ENCODE data around the gene ZNF207. TPM values are rescaled to one million over a fixed set of nuclear protein-coding genes. Genes with fewer than 3 reads are reported as not detected.

Gene ZNF207
- total and polyA plus RNA-seq, 2 donors (not counting 1 experiment from before 2014, with no cell fraction given), result 135 to 314 TPM

DNA sequence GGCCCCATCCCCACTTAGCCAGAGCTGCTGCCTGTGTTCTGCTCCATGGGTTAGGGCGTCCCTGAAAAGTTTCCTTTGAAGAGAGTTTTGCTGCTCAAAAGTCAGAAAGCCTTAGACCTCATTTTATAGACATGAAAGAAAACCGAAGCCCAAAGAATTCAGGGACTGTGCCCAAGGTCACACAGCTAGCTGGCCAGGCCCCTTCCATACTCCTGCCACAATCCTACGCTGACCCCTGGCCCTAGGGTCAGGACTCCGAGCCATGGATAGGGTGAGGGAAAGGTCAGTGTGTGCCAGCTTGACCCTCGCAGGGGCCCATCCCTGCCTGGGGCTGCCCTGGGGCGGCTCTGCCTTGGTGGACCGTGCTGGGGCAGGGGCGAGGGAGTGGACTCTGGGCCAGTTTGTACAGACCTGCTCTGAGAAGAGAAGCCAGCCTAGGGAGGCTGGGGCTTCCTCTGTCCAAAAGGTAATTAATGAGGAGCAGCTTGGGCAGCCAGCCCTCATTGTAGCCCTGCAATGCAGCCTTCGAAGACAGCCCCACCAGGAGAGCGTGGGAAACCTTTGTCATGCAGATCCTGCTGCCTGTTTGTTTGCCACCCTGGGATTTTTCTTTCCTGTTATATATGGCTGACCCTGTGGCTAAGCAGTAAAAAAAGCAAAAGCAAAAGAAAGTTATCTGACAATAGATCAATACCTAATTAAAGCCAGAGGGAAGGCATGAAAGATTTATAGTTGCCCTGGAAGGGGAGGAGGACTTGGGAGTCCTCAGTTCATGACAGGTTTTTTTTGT is 46.9 kb upstream of the ZNF207 start:
- ATAC-seq (ENCODE audit: low read depth) (no peak), DNase-seq (no peak)
- Histone ChIP-seq H3K4me1 (ENCODE audit: control insufficient read depth in 2 of 2, insufficient read depth in 2 of 2, low read length in 2 of 2) (no peaks in the 10 kb centered on the region), H3K9me3 (ENCODE audit: control extremely low read depth in 1 of 3, control insufficient read depth in 2 of 3, insufficient read depth in 1 of 3, low read length in 2 of 3) (no peaks in the 10 kb centered on the region), H3K4me3 (ENCODE audit: control extremely low read depth in 1 of 5, extremely low read depth in 1 of 5, insufficient read depth in 1 of 5, low read depth in 2 of 5, low read length in 4 of 5) (no peak overlapping the region), H3K36me3 (replicated peaks in 1 of 2; ENCODE audit: control extremely low read depth in 1 of 2, control insufficient read depth in 1 of 2, extremely low read depth in 1 of 2, insufficient read depth in 2 of 2, low read length in 1 of 2) (no peaks in the 10 kb centered on the region), H3K4me2 (replicated peaks; ENCODE audit: low read depth, low read length, poor library complexity, severe bottlenecking) (no peak overlapping the region), H3K27me3 (replicated peaks in 1 of 4; ENCODE audit: control extremely low read depth in 1 of 4, control insufficient read depth in 3 of 4, insufficient read depth in 4 of 4, low read length in 3 of 4) (no peaks in the 10 kb centered on the region), H3K27ac (ENCODE audit: low read length in 2 of 2) (no peak overlapping the region), H3K9ac (ENCODE audit: low read length) (no peak overlapping the region), H4K20me1 (ENCODE audit: control insufficient read depth, insufficient read depth, low read length, poor library complexity, severe bottlenecking) (no peaks in the 10 kb centered on the region), H2AFZ (ENCODE audit: insufficient read depth, low read depth, low read length, poor library complexity, severe bottlenecking) (no peak overlapping the region), H3K79me2 (ENCODE audit: control insufficient read depth, insufficient read depth, low read length) (no peaks in the 10 kb centered on the region)
- Mint-ChIP-seq H3K4me1 (no peaks in the 10 kb centered on the region), H3K4me3 (no peak overlapping the region), H3K27ac (no peak overlapping the region), H3K27me3 (peaks cover 16% of the 10 kb centered on the region), H3K9me3 (ENCODE audit: insufficient read depth) (no peaks in the 10 kb centered on the region)
- intact Hi-C loops (cut with micrococcal nuclease), result no loop called here
- ChIA-PET CTCF (no interaction called here), POLR2A (no interaction called here)
- 97% methylated on average over 10 of the region's 10 CpGs for WGBS (ENCODE audit: insufficient coverage)
- TF ChIP-seq, protein P1, sequence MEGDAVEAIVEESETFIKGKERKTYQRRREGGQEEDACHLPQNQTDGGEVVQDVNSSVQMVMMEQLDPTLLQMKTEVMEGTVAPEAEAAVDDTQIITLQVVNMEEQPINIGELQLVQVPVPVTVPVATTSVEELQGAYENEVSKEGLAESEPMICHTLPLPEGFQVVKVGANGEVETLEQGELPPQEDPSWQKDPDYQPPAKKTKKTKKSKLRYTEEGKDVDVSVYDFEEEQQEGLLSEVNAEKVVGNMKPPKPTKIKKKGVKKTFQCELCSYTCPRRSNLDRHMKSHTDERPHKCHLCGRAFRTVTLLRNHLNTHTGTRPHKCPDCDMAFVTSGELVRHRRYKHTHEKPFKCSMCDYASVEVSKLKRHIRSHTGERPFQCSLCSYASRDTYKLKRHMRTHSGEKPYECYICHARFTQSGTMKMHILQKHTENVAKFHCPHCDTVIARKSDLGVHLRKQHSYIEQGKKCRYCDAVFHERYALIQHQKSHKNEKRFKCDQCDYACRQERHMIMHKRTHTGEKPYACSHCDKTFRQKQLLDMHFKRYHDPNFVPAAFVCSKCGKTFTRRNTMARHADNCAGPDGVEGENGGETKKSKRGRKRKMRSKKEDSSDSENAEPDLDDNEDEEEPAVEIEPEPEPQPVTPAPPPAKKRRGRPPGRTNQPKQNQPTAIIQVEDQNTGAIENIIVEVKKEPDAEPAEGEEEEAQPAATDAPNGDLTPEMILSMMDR (IDR thresholded peaks at IDR 0.05), result no peak
- no peak for TF ChIP-seq EZH2 (IDR thresholded peaks at IDR 0.05; ENCODE audit: borderline replicate concordance, insufficient read depth, low read depth, low read length, poor library complexity, severe bottlenecking)

DNA sequence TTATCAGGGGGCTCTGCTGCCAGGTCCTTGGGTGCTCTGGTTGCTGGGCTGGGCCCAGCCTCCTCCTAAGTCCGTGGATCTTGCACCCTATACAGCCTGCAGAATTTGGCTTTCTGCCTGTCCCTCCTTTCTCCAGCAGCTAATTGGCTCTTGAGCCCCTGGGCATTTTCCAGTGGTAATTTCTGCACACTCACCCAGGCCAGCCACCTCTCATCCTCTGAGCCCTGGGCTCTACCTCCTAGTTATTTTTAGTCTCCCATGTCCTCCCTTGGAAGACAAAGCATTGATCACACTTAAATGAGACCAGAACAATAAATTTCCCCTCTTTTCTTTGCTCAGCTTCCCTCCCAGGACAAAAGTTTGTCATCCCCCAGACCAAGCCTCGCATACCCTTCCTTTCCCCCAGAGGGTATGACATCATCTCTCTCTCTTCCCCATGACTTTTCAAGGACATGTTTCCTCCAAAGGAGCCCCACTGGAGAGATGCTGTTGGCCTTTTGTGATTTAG is 46.1 kb upstream of the ZNF207 start:
- ChIA-PET POLR2A (no interaction called here), CTCF (no interaction called here)
- intact Hi-C loops (cut with micrococcal nuclease), result no loop called here
- no peaks in the 10 kb centered on the region for H3K4me1 ChIP-seq (ENCODE audit: control insufficient read depth in 2 of 2, insufficient read depth in 2 of 2, low read length in 2 of 2)
- ATAC-seq (ENCODE audit: low read depth), result no peak
- no peak overlapping the region for H3K27ac ChIP-seq (ENCODE audit: low read length in 2 of 2)
- no peaks in the 10 kb centered on the region for H3K4me1 Mint-ChIP-seq
- H3K4me3 Mint-ChIP-seq, result no peak overlapping the region
- 60% methylated on average over 1 of the region's 2 CpGs for WGBS (ENCODE audit: insufficient coverage)
- no peak for DNase-seq
- no peaks in the 10 kb centered on the region for H3K9me3 Mint-ChIP-seq (ENCODE audit: insufficient read depth)
- no peaks in the 10 kb centered on the region for H4K20me1 ChIP-seq (ENCODE audit: control insufficient read depth, insufficient read depth, low read length, poor library complexity, severe bottlenecking)
- peaks cover 13% of the 10 kb centered on the region for H3K27me3 Mint-ChIP-seq
- no peaks in the 10 kb centered on the region for H3K9me3 ChIP-seq (ENCODE audit: control extremely low read depth in 1 of 3, control insufficient read depth in 2 of 3, insufficient read depth in 1 of 3, low read length in 2 of 3)
- no peak overlapping the region for H3K4me2 ChIP-seq (replicated peaks; ENCODE audit: low read depth, low read length, poor library complexity, severe bottlenecking)
- H2AFZ ChIP-seq (ENCODE audit: insufficient read depth, low read depth, low read length, poor library complexity, severe bottlenecking), result no peak overlapping the region
- TF ChIP-seq EZH2 (IDR thresholded peaks at IDR 0.05; ENCODE audit: borderline replicate concordance, insufficient read depth, low read depth, low read length, poor library complexity, severe bottlenecking), result no peak
- TF ChIP-seq, protein P1 (IDR thresholded peaks at IDR 0.05), result no peak
- no peak overlapping the region for H3K4me3 ChIP-seq (ENCODE audit: control extremely low read depth in 1 of 5, extremely low read depth in 1 of 5, insufficient read depth in 1 of 5, low read depth in 2 of 5, low read length in 4 of 5)
- no peaks in the 10 kb centered on the region for H3K36me3 ChIP-seq (replicated peaks in 1 of 2; ENCODE audit: control extremely low read depth in 1 of 2, control insufficient read depth in 1 of 2, extremely low read depth in 1 of 2, insufficient read depth in 2 of 2, low read length in 1 of 2)
- H3K79me2 ChIP-seq (ENCODE audit: control insufficient read depth, insufficient read depth, low read length), result no peaks in the 10 kb centered on the region
- H3K27ac Mint-ChIP-seq, result no peak overlapping the region
- H3K27me3 ChIP-seq (replicated peaks in 1 of 4; ENCODE audit: control extremely low read depth in 1 of 4, control insufficient read depth in 3 of 4, insufficient read depth in 4 of 4, low read length in 3 of 4), result no peaks in the 10 kb centered on the region
- H3K9ac ChIP-seq (ENCODE audit: low read length), result no peak overlapping the region

Measured in B cell (primary cell).